ENCODE results near the gene MTRF1. TPM values are rescaled to one million over a fixed set of nuclear protein-coding genes. Genes with fewer than 3 reads are reported as not detected.
A peak's percentile ranks its signal among the peaks of the same experiment; 100 is the strongest.

MTRF1 gene
- total and polyA plus RNA-seq, 2 of the 8 experiments (the other 6 are each of a cell fraction or from before 2014, with no cell fraction given): 8.0 to 19.2 TPM

GRCh38 chr13:41229356-41229755 lies 34.0 kb downstream of the MTRF1 start:
- Histone ChIP-seq H2BK12ac (ENCODE audit: low read depth, low read length) (no peak overlapping the region), H4K5ac (ENCODE audit: insufficient read length, low read depth, low read length) (no peak overlapping the region), H3K27ac (ENCODE audit: low read depth, low read length) (no peak overlapping the region), H3K36me3 (ENCODE audit: control insufficient read depth in 2 of 4, insufficient read depth in 4 of 4, low read length in 3 of 4) (no peaks in the 10 kb centered on the region; a peak in 2 of 8 replicates), H2BK5ac (ENCODE audit: low read depth, low read length) (no peak overlapping the region), H4K8ac (ENCODE audit: extremely low read depth, insufficient read depth, low read length) (no peak overlapping the region), H3K4me1 (replicated peaks in 1 of 4; ENCODE audit: control insufficient read depth in 3 of 4, insufficient read depth in 4 of 4, low read length in 3 of 4) (no peaks in the 10 kb centered on the region), H3K56ac (replicated peaks; ENCODE audit: insufficient read length, low read depth, low read length) (no peak overlapping the region), H3K79me2 (ENCODE audit: control insufficient read depth in 1 of 2, insufficient read depth in 2 of 2, low read length in 2 of 2) (no peaks in the 10 kb centered on the region), H3K4ac (replicated peaks; ENCODE audit: insufficient read length, low read depth, low read length) (no peak overlapping the region), H3K18ac (ENCODE audit: extremely low read depth, low read length) (no peak overlapping the region), H2BK120ac (replicated peaks; ENCODE audit: low read depth, low read length) (no peak overlapping the region), H2BK15ac (ENCODE audit: low read length) (no peak overlapping the region), H3K23ac (ENCODE audit: insufficient read length) (no peak overlapping the region), H2BK20ac (ENCODE audit: low read length) (no peak overlapping the region), H3K9ac (replicated peaks in 1 of 4; ENCODE audit: extremely low read depth in 1 of 4, low read depth in 3 of 4, low read length in 3 of 4) (no peak overlapping the region), H3K79me1 (ENCODE audit: low read depth, low read length) (no peaks in the 10 kb centered on the region), H3K4me3 (ENCODE audit: extremely low read depth in 1 of 4, insufficient read depth in 2 of 4, low read depth in 3 of 4, low read length in 4 of 4) (no peak overlapping the region), H3K27me3 (replicated peaks in 1 of 4; ENCODE audit: control insufficient read depth in 3 of 4, extremely low read depth in 1 of 4, insufficient read depth in 3 of 4, low read length in 3 of 4) (no peaks in the 10 kb centered on the region), H4K20me1 (replicated peaks in 1 of 2; ENCODE audit: control insufficient read depth in 1 of 2, insufficient read depth in 2 of 2, low read length in 2 of 2) (no peaks in the 10 kb centered on the region), H3K9me3 (ENCODE audit: insufficient read depth in 2 of 2, low read depth in 1 of 2, low read length in 1 of 2) (no peaks in the 10 kb centered on the region), H3K23me2 (ENCODE audit: low read depth, low read length) (no peaks in the 10 kb centered on the region), H4K91ac (replicated peaks; ENCODE audit: insufficient read length, low read length) (no peak overlapping the region), H2AK5ac (ENCODE audit: low read depth, low read length) (no peak overlapping the region), H2AFZ (ENCODE audit: low read length) (no peak overlapping the region), H3K4me2 (ENCODE audit: insufficient read depth in 1 of 2, low read depth in 2 of 2, low read length in 2 of 2) (no peak overlapping the region), H3K14ac (ENCODE audit: insufficient read length) (no peak overlapping the region)
- ChIA-PET POLR2A (ENCODE audit: partially characterized antibody) (no interaction called here), CTCF (ENCODE audit: partially characterized antibody) (interaction anchor here (0.7 kb wide), 1 partner anchor 172 kb away, joined by 5 read pairs; no protein-coding TSS in a partner anchor)
- FAIRE-seq (no peak), DNase-seq (ENCODE audit: low read depth in 1 of 2, low spot score in 2 of 2) (no peak)
- TF ChIP-seq SIN3A (conservative IDR thresholded peaks at IDR 0.05 in 1 of 2, IDR thresholded peaks at IDR 0.05 in 1 of 2; ENCODE audit: low read depth in 1 of 2, low read length in 2 of 2) (no peak), MAFK (IDR thresholded peaks at IDR 0.05; ENCODE audit: low read depth, low read length) (peak; percentile 86; the same call in 1 of the 2 replicates), CHD2 (IDR thresholded peaks at IDR 0.05; ENCODE audit: low read length) (no peak)

Measured in H1 (cell line).